ENCODE measurements around the gene DGKA. TPM values are rescaled to one million over a fixed set of nuclear protein-coding genes. Genes with fewer than 3 reads are reported as not detected.

Gene DGKA
- total RNA-seq, 1 experiment from 2014 or later, result 27.2 TPM

- Histone ChIP-seq H3K9me3 (ENCODE audit: low read length) (no peaks in the 10 kb centered on the region), H3K4me2 (ENCODE audit: low read length) (peak overlapping the region; percentile 95), H3K4me3 (ENCODE audit: low read length) (peak overlapping the region; percentile 82), H3K27me3 (ENCODE audit: low read length) (no peaks in the 10 kb centered on the region), H3K9me2 (replicated peaks; ENCODE audit: low read length) (no peaks in the 10 kb centered on the region), H3K27ac (ENCODE audit: low read length) (peak overlapping the region; percentile 56), H3K36me3 (ENCODE audit: low read depth, low read length) (no peaks in the 10 kb centered on the region), H2AFZ (ENCODE audit: low read length) (peak overlapping the region; percentile 94; the same call in 1 of the 2 replicates), H3K79me2 (ENCODE audit: low read length) (no peaks in the 10 kb centered on the region), H3K9ac (ENCODE audit: low read length) (peak overlapping the region; percentile 70), H3F3A (ENCODE audit: low read length, unreplicated experiment) (no peaks in the 10 kb centered on the region), H4K20me1 (ENCODE audit: low read length) (no peaks in the 10 kb centered on the region), H3K4me1 (ENCODE audit: insufficient read depth, low read length) (peaks cover 53% of the 10 kb centered on the region)
- peak; percentile 59 for ATAC-seq
- peak; percentile 91 for DNase-seq
- intact Hi-C loops (cut with micrococcal nuclease), result loop anchor here (2.0 kb wide), 1 partner anchor 116 kb away; the partner anchor contains the start of gene SARNP
- ChIA-PET CTCF (no interaction called here), POLR2A (ENCODE audit: unreplicated experiment) (no interaction called here)
- BruUV-seq (replicated peaks), result no TSS peak
- no peak for TF ChIP-seq EZH2phosphoT487 (IDR thresholded peaks at IDR 0.05; ENCODE audit: borderline replicate concordance, low read length)
- no peak for TF ChIP-seq CTCF (conservative IDR thresholded peaks at IDR 0.05; ENCODE audit: low read depth, low read length)
- no peak for TF ChIP-seq EZH2 (IDR thresholded peaks at IDR 0.05; ENCODE audit: low read length, unreplicated experiment)
Observed at GRCh38 chr12:55933169-55933798, 2.3 kb downstream of the DGKA start.

- peak overlapping the region; percentile 26; the same call in 1 of the 2 replicates for H3K4me3 ChIP-seq (ENCODE audit: low read length)
- intact Hi-C loops (cut with micrococcal nuclease), result loop anchor here (2.0 kb wide), 1 partner anchor 117 kb away; the partner anchor contains the start of gene SARNP
- no peaks in the 10 kb centered on the region for H3K79me2 ChIP-seq (ENCODE audit: low read length)
- TF ChIP-seq EZH2phosphoT487 (IDR thresholded peaks at IDR 0.05; ENCODE audit: borderline replicate concordance, low read length) (no peak), EZH2 (IDR thresholded peaks at IDR 0.05; ENCODE audit: low read length, unreplicated experiment) (no peak), CTCF (conservative IDR thresholded peaks at IDR 0.05; ENCODE audit: low read depth, low read length) (no peak)
- 0 out of 2 replicates have a peak overlapping the region, but pooled peaks have one; percentile 28 for H3K9ac ChIP-seq (ENCODE audit: low read length)
- ChIA-PET CTCF (no interaction called here), POLR2A (ENCODE audit: unreplicated experiment) (no interaction called here)
- no TSS peak for BruUV-seq (replicated peaks)
- DNase-seq, result no peak
- no peak overlapping the region for H2AFZ ChIP-seq (ENCODE audit: low read length)
- peak overlapping the region; percentile 56 for H3K27ac ChIP-seq (ENCODE audit: low read length)
- peaks cover 50% of the 10 kb centered on the region for H3K4me1 ChIP-seq (ENCODE audit: insufficient read depth, low read length)
- H3K4me2 ChIP-seq (ENCODE audit: low read length), result peak overlapping the region; percentile 95
- H3F3A ChIP-seq (ENCODE audit: low read length, unreplicated experiment), result no peaks in the 10 kb centered on the region
- ATAC-seq, result no peak
- H3K9me2 ChIP-seq (replicated peaks; ENCODE audit: low read length), result no peaks in the 10 kb centered on the region
- H3K36me3 ChIP-seq (ENCODE audit: low read depth, low read length), result no peaks in the 10 kb centered on the region
- no peaks in the 10 kb centered on the region for H3K27me3 ChIP-seq (ENCODE audit: low read length)
- H4K20me1 ChIP-seq (ENCODE audit: low read length), result no peaks in the 10 kb centered on the region
- no peaks in the 10 kb centered on the region for H3K9me3 ChIP-seq (ENCODE audit: low read length)
Observed at GRCh38 chr12:55933799-55934742, 3.1 kb downstream of the DGKA start.

Measured in PC-3 (cell line).